ENCODE results near the gene IL13. TPM values are rescaled to one million over a fixed set of nuclear protein-coding genes. Genes with fewer than 3 reads are reported as not detected.
"Not testable (repeated sequence)": the region's sequence is repeated elsewhere in the genome, so short reads cannot be mapped to it uniquely, and the experiment has no call there.

Gene IL13
- total RNA-seq, 1 donor from 2014 or later: not detected

DNA sequence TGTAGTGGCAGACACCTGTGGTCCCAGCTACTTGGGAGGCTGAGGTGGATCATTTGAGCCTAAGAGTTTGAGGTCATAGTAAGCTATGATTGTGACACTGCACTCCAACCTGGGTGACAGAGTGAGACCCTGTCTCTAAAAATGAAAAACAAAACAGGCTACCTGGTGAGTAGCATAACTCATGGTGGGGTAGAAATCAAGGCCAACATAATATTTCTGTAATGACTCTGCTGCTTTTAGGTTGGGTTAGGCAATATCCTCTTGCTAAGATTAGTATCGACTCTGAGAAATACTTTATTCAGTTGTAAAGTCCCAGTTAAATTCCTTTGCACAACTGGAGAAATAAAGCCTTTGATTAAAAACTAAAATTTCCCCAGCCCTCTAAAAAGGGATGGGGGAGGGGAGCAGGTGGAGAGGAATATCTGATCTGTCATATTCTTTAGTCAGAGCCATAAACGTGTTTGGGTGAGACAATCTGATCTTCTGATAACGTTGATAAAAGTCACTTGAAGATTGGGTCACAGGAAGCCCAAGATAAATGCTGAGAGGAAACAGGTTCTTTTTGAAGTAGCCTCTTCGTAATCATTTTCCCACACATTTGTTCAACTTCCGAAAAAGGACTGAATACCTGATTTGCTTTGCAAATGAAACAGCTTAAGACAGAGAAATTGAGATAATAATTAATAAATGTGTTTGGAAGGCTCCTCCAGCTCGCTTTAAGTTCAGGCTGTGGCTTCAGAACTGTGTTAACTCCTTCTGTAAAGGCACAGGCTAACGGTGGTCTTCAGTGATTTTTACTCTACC lies 30.8 kb downstream of the IL13 start:
- DNase-seq (ENCODE audit: low spot score): no peak

DNA sequence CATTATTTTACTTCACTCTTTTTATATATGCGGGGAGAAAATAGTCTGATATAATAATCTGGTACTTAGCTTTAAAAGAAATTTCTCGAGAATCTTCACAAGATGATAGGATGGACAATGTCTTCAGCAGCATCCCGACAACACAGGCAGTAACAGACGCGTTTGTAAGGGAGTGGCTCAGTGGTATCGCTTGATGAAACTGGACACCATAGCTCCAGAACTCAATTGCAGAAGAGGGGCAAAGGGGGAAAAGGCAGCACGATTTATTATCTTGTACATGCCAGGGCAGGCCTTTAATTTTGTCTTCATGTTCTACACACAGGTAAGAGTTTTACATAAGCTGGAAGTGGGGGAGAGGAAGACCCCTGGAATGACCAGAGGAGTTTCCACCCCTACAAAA lies 31.5 kb downstream of the IL13 start:
- DNase-seq (ENCODE audit: low spot score): no peak

DNA sequence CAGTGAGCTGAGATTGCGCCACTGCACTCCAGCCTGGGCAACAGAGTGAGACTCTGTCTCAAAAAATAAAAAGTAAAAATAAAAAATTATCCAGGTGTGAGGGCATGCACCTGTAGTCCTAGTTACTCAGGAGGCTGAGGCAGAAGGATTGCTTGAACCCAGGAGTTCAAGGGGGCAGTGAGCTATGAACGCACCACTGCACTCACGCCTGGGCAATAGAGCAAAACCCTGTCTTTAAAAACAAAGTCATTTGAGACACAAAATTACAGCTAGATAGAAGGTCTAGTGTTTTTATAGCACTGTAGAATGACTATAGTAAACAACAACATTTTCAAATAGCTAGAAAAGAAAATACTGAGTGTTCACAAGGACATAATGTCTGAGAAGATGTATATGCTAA lies 32.2 kb downstream of the IL13 start:
- no peak for DNase-seq (ENCODE audit: low spot score)

DNA sequence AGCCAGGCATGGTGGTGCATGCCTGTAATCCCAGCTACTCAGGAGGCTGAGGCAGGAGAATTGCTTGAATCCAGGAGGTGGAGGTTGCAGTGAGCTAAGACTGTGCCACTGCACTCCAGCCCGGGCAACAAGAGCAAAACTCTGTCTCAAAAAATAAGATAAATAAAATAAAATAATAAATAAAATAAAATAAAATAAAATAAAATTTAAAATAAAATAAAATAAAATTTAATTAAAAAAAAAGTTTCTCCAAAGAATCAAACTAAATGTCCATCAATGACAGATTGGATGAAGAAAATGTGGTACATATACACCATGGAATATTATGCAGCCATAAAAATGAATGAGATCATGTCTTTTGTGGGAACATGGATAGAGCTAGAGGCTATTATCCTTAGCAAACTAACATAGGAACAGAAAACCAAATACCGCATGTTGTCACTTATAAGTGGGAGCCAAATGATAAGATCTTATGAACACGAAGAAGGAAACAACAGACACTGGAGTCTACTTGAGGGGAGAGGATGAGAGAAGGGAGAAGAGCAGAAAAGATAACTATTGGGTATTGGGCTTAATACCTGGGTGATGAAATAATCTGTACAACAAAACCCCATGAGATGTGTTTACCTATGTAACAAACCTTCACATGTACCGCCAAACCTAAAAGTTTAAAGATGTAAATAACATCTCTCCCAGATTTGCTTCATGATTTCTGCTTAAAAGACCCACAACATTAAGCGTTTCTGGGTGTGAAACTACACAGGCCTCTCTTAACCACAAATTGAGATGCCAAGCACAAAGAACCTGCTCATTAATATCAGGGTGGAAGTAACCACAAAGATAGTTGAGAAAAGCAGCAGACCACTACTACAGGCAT lies 34.0 kb downstream of the IL13 start:
- not testable (repeated sequence) for DNase-seq (ENCODE audit: low spot score)

DNA sequence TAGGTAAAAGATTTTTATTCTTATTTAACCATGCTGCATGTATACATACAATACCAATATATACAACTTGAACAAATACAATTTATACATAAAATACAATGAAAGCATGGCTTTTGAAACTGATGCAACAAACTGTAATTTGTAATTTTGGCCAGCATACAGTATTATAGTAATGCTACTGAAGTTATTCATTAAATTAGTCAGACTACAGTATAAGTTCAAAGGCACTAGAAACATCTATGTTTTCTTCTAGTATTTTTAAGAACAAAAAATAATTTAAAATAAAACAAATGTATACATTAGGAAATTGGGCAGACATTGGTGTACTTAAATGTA lies 34.6 kb downstream of the IL13 start:
- no peak for DNase-seq (ENCODE audit: low spot score)

DNA sequence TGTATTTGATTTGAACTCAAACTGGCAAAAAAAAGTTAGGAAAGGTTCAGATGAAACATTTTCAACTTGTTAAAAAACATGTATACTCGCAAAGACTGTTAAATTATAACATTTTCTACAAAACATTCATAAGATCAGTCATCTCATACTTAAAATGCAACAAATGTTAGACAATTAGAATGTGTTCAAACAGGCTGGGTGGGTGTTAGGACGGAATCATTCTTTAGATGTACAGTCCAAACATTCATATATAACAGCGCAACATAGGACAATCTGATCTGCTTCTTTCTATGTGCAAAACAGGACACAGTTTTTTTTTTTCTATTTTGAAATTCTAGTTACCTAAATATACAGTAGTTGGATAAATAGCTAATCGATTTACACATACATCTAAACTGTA lies 38.0 kb downstream of the IL13 start:
- DNase-seq (ENCODE audit: low spot score): no peak

DNA sequence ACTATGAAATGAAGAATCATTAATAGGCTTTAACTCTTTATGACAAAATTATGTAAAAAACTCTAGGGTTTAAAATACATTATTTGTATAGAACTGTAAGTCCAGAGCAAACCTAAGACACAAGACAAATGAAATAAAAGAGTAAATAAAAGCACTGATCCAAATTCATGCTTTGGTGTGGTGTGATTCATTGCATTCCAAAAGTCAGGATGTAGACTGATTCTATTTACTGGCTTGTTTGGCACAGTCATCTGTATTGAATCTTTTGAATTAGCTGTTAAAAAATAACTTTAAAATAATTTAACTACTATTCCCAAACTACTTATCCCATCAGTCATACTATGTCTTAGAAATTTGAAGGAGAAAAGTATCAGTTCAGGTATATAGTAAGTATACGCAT lies 46.9 kb downstream of the IL13 start:
- DNase-seq (ENCODE audit: low spot score): no peak

DNA sequence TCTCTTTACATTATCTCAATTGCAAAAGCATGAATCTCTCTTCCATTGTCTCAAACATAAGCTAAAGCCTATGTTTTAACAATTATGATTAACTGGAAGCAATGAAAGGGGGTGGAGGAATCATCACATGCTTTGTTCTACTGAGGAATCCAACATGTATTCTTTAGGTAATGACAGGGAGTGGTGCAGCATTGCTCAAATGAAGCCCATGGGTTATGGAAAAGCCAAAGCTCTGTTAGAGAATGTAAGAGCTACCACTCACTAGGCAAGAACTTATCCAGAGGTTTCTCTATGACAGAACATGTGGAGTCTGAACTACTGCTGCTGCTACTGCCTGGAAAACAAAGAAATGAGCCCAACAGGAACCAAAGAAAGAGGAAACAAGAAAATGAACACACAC lies 50.7 kb downstream of the IL13 start:
- no peak for DNase-seq (ENCODE audit: low spot score)

Other genes with a start within 250 kb of the IL13 start
- gene IRF1, start 167.4 kb upstream of the IL13 start, total RNA-seq: 38.3 TPM
- gene IL5, start 114.7 kb upstream of the IL13 start, total RNA-seq: not detected
- 37.3 TPM for gene RAD50, start 101.2 kb upstream of the IL13 start, total RNA-seq
- not detected for gene IL4, start 15.8 kb downstream of the IL13 start, total RNA-seq
- 15.5 TPM for gene KIF3A, start 79.4 kb downstream of the IL13 start, total RNA-seq
- gene CCNI2, start 89.3 kb downstream of the IL13 start, total RNA-seq: 8.4 TPM
- gene SEPTIN8, start 119.1 kb downstream of the IL13 start, total RNA-seq: 63.9 TPM
- gene SOWAHA, start 155.1 kb downstream of the IL13 start, total RNA-seq: 22.2 TPM
- 96.1 TPM for gene SHROOM1, start 172.5 kb downstream of the IL13 start, total RNA-seq
- gene GDF9, start 208.3 kb downstream of the IL13 start, total RNA-seq: 0.09 TPM
- 625 TPM for gene UQCRQ, start 208.5 kb downstream of the IL13 start, total RNA-seq
- 42.4 TPM for gene LEAP2, start 215.5 kb downstream of the IL13 start, total RNA-seq

Data from mucosa of gallbladder (tissue), 1 donor.